HUES48 (cell line): Measurements from ENCODE around the gene ANKRD11.
"Not testable (repeated sequence)": the region's sequence is repeated elsewhere in the genome, so short reads cannot be mapped to it uniquely, and the experiment has no call there.

Source experiments
- H3K27ac ChIP-seq: one replicate; pipeline ENCODE4 v1.7.0; 2013; ENCODE audit warnings: low read depth, low read length, inconsistent platforms
- H3K27me3 ChIP-seq: 2 replicates; pipeline ENCODE4 v1.6.1; 2013; ENCODE audit warnings: mild to moderate bottlenecking, low read length; ENCODE audit not compliant: control insufficient read depth, insufficient read depth
- H3K36me3 ChIP-seq: 2 replicates; pipeline ENCODE4 v1.6.1; 2013; ENCODE audit warnings: low read length; ENCODE audit not compliant: control insufficient read depth, insufficient read depth
- H3K4me1 ChIP-seq: 2 replicates; pipeline ENCODE4 v1.6.1; 2013; ENCODE audit warnings: mild to moderate bottlenecking, low read length; ENCODE audit not compliant: control insufficient read depth, insufficient read depth
- H3K4me3 ChIP-seq: 2 replicates; pipeline ENCODE4 v1.5.1; 2013; ENCODE audit warnings: mild to moderate bottlenecking, low read depth, low read length
- H3K9ac ChIP-seq: 2 replicates; pipeline ENCODE4 v1.6.1; 2013; ENCODE audit warnings: mild to moderate bottlenecking, low read depth, low read length, moderate library complexity
- H3K9me3 ChIP-seq: 2 replicates; pipeline ENCODE4 v1.6.1; 2013; ENCODE audit warnings: low read length; ENCODE audit not compliant: control insufficient read depth, insufficient read depth

Gene ANKRD11

GRCh38 chr16:89426736-89427530, 63.4 kb downstream of the ANKRD11 start:
- H3K36me3 ChIP-seq: no peaks in the 10 kb centered on the region; the same call in 1 of the 2 replicates
- H3K27me3 ChIP-seq: no peaks in the 10 kb centered on the region
- H3K4me1 ChIP-seq: peaks cover 44% of the 10 kb centered on the region
- no peak overlapping the region for H3K9ac ChIP-seq
- H3K4me3 ChIP-seq: no peak overlapping the region
- no peaks in the 10 kb centered on the region for H3K9me3 ChIP-seq
- no peak overlapping the region for H3K27ac ChIP-seq

GRCh38 chr16:89425523-89425922, 64.8 kb downstream of the ANKRD11 start:
- no peak overlapping the region for H3K4me3 ChIP-seq

GRCh38 chr16:89423681-89424260, 66.6 kb downstream of the ANKRD11 start:
- no peak overlapping the region for H3K27ac ChIP-seq
- H3K27me3 ChIP-seq: no peaks in the 10 kb centered on the region
- no peaks in the 10 kb centered on the region for H3K9me3 ChIP-seq
- H3K4me3 ChIP-seq: no peak overlapping the region
- no peak overlapping the region for H3K9ac ChIP-seq
- peaks cover 31% of the 10 kb centered on the region for H3K4me1 ChIP-seq
- no peaks in the 10 kb centered on the region; the same call in 1 of the 2 replicates for H3K36me3 ChIP-seq

More at GRCh38 chr16:89425523-89425922, 64.8 kb downstream of the ANKRD11 start:
- Histone ChIP-seq H3K36me3 (no peaks in the 10 kb centered on the region; the same call in 1 of the 2 replicates), H3K9ac (no peak overlapping the region), H3K27me3 (no peaks in the 10 kb centered on the region), H3K27ac (no peak overlapping the region), H3K4me1 (peaks cover 31% of the 10 kb centered on the region), H3K9me3 (no peaks in the 10 kb centered on the region)

DNA sequence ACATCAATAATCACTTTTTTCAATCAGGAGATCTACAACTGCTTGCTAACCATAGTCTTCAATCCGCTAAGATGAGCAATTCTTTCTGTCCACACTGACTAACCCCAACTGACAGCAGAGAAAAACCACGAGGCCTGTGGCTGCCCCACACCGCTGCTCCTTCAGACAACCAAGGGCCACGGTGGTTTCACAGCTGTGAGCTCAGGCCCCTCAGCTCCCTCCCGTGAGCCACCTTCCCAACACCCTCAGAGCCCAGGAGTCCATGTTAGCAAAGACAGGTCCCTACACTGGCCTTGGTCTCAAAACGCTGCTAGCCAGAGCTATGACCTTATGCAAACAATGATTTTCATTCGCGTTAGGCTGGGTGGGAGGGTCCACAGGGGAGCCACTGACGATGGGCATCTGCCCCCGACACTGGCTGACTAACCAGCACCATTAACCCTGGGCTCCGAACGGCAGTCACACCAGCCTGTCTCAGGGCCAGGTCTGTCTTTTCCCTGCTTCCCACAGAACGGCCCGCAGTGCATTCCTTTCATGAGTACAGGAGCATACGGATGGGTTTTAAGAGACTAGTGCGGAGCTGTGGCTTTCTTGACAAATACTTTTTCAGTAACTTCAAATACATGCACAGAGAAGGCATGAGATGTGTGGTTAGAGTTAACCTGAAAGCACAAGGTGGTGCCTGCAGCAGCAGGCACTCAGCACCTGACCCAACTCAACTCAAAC, 67.3 kb downstream of the ANKRD11 start:
- Histone ChIP-seq H3K9ac (no peak overlapping the region), H3K27me3 (no peaks in the 10 kb centered on the region), H3K4me1 (peaks cover 31% of the 10 kb centered on the region), H3K27ac (no peak overlapping the region), H3K4me3 (no peak overlapping the region), H3K9me3 (no peaks in the 10 kb centered on the region), H3K36me3 (peaks cover 2% of the 10 kb centered on the region)

DNA sequence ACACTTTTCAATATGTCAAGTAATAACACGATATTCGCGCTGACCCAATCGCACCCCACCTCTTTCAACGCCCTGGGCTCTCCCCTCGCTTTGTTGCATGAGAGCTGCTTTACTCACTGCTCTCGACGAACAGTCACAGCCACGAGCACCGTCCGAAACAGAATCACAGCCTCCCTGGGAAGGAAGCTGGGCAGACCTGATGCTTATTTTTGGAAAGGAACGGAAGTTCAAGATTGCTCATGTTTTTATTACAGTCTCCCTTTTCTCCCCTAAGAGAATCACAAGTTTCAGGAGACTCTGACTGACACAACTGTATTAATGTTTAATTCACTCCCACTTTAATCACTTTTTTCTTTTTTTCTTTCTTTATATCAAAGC, 67.8 kb downstream of the ANKRD11 start:
- no peaks in the 10 kb centered on the region for H3K9me3 ChIP-seq
- peaks cover 31% of the 10 kb centered on the region for H3K4me1 ChIP-seq
- peaks cover 6% of the 10 kb centered on the region for H3K36me3 ChIP-seq
- no peak overlapping the region for H3K4me3 ChIP-seq
- H3K9ac ChIP-seq: no peak overlapping the region
- H3K27ac ChIP-seq: no peak overlapping the region
- H3K27me3 ChIP-seq: no peaks in the 10 kb centered on the region

DNA sequence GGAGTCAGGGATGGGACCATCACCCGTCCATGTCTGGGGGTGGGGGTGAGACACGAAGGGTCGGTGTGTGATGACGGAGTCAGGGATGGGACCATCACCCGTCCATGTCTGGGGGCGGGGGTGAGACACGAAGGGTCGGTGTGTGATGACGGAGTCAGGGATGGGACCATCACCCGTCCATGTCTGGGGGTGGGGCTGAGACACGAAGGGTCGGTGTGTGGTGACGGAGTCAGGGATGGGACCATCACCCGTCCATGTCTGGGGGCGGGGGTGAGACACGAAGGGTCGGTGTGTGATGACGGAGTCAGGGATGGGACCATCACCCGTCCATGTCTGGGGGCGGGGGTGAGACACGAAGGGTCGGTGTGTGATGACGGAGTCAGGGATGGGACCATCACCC, 69.1 kb downstream of the ANKRD11 start:
- not testable (repeated sequence) for H3K36me3 ChIP-seq, H3K27me3 ChIP-seq, H3K9ac ChIP-seq, H3K4me3 ChIP-seq, H3K9me3 ChIP-seq, H3K27ac ChIP-seq
- H3K4me1 ChIP-seq: peaks cover 24% of the 10 kb centered on the region

GRCh38 chr16:89420204-89420603, 70.2 kb downstream of the ANKRD11 start:
- H3K4me1 ChIP-seq: peaks cover 23% of the 10 kb centered on the region
- H3K27me3 ChIP-seq: no peaks in the 10 kb centered on the region
- no peak overlapping the region for H3K4me3 ChIP-seq
- H3K9me3 ChIP-seq: no peaks in the 10 kb centered on the region
- H3K36me3 ChIP-seq: peaks cover 9% of the 10 kb centered on the region
- no peak overlapping the region for H3K9ac ChIP-seq
- H3K27ac ChIP-seq: no peak overlapping the region

DNA sequence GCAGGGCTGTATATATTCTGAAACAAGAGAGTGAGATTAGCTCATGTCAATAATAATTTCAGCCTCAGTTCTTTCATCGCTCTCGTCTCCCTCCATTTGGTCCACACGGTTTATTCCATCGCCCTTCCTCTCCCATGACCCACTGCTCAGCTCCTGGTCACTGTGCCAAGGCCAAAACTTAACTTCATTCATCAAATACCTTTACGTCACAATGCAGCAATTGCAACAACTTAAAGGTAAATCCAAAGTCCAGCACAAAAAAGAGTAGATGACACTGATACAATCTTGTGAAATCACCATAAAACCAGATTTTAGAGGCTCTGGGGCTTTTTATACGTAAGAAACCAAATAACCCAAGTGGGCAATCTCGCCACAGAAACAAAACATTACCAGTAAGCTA, 72.0 kb downstream of the ANKRD11 start:
- no peak overlapping the region for H3K9ac ChIP-seq
- peaks cover 9% of the 10 kb centered on the region for H3K36me3 ChIP-seq
- H3K9me3 ChIP-seq: no peaks in the 10 kb centered on the region
- H3K4me3 ChIP-seq: no peak overlapping the region
- H3K27ac ChIP-seq: no peak overlapping the region
- H3K27me3 ChIP-seq: no peaks in the 10 kb centered on the region
- peaks cover 14% of the 10 kb centered on the region for H3K4me1 ChIP-seq

GRCh38 chr16:89417352-89417751, 73.0 kb downstream of the ANKRD11 start:
- Histone ChIP-seq H3K4me3 (no peak overlapping the region), H3K9me3 (no peaks in the 10 kb centered on the region), H3K4me1 (peaks cover 21% of the 10 kb centered on the region), H3K9ac (no peak overlapping the region), H3K27me3 (no peaks in the 10 kb centered on the region), H3K36me3 (peaks cover 9% of the 10 kb centered on the region), H3K27ac (no peak overlapping the region)

- Histone ChIP-seq H3K27me3 (no peaks in the 10 kb centered on the region), H3K36me3 (peaks cover 9% of the 10 kb centered on the region), H3K4me1 (peaks cover 26% of the 10 kb centered on the region), H3K27ac (no peak overlapping the region), H3K4me3 (no peak overlapping the region), H3K9me3 (no peaks in the 10 kb centered on the region), H3K9ac (no peak overlapping the region)
These were observed 76.4 kb downstream of the ANKRD11 start for GRCh38 chr16:89413811-89414585.
